D721Med (cell line): Measurements from ENCODE around the gene MACF1.
A peak's percentile ranks its signal among the peaks of the same experiment; 100 is the strongest.

Experiments used
- DNase-seq: peaks from one replicate; pipeline ENCODE4 v3.0.0; 2011; ENCODE audit warnings: low spot score; ENCODE audit not compliant: insufficient read length
- FAIRE-seq: peaks from 2 replicates; lab custom pipeline; 2011; peaks lifted over from hg19 to GRCh38; lab: Jason Lieb, UNC
- TF ChIP-seq, protein P1 (sequence below): IDR thresholded peaks from 2 replicates; pipeline ENCODE4 v1.5.1; 2012; ENCODE audit warnings: mild to moderate bottlenecking, control low read depth; ENCODE audit not compliant: insufficient read depth; ENCODE audit errors: missing control alignments

Gene MACF1

DNA sequence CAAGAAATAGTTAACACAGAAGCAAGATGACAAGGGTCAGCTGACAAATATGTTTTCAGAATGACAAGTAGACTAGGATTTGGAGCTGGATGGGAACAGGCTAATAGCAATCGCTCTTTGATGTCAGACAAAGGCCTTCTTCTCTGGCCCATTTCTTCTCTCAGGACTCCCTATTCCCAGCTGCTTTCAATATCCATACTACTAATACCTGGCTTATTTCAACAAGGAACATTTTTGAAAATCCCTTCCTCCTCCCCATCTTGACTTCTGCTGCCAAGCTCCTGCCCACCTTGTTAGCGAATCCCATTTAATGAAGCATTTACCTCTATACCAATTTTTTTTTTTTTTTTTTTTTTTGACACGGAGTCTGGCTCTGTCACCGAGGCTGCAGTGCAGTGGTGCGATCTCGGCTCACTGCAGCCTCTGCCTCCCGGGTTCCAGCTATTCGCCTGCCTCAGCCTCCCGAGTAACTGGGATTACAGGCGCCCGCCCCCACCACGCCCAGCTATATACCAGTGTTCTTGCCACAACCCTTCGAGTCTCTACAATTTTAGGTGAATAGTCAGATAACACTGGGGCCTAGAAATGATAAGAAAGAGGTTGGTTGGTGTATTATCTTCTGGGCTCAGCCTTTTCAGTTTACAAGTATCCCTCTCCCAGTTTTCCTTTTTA lies 68.4 kb downstream of the MACF1 start:
- TF ChIP-seq, protein P1, sequence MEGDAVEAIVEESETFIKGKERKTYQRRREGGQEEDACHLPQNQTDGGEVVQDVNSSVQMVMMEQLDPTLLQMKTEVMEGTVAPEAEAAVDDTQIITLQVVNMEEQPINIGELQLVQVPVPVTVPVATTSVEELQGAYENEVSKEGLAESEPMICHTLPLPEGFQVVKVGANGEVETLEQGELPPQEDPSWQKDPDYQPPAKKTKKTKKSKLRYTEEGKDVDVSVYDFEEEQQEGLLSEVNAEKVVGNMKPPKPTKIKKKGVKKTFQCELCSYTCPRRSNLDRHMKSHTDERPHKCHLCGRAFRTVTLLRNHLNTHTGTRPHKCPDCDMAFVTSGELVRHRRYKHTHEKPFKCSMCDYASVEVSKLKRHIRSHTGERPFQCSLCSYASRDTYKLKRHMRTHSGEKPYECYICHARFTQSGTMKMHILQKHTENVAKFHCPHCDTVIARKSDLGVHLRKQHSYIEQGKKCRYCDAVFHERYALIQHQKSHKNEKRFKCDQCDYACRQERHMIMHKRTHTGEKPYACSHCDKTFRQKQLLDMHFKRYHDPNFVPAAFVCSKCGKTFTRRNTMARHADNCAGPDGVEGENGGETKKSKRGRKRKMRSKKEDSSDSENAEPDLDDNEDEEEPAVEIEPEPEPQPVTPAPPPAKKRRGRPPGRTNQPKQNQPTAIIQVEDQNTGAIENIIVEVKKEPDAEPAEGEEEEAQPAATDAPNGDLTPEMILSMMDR, result no peak
- no peak for FAIRE-seq
- no peak for DNase-seq

- FAIRE-seq (no peak), DNase-seq (no peak)
- TF ChIP-seq, protein P1, result no peak
These were observed 71.5 kb downstream of the MACF1 start for GRCh38 chr1:39275836-39276507.

DNA sequence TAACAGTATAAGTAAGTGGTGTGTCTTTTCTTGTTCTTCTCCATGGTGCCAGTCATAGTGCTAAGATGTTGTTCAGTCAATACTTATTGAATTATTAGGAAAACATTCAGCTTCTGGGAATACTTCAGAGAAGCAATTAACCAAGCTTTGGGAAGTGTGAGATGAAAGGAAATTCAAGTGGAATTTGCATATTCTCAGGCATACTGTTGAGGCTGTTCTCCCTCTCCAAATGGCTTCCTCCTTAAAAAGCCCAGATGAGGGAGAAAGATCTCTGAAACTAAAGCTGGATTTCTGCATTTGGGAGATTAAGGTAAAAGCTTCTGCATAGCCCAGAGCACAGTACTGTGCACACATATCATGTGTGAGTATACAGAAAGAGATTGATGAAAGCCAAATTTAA lies 73.4 kb downstream of the MACF1 start:
- DNase-seq (no peak), FAIRE-seq (peak; percentile 35)
- TF ChIP-seq, protein P1, result no peak

DNA sequence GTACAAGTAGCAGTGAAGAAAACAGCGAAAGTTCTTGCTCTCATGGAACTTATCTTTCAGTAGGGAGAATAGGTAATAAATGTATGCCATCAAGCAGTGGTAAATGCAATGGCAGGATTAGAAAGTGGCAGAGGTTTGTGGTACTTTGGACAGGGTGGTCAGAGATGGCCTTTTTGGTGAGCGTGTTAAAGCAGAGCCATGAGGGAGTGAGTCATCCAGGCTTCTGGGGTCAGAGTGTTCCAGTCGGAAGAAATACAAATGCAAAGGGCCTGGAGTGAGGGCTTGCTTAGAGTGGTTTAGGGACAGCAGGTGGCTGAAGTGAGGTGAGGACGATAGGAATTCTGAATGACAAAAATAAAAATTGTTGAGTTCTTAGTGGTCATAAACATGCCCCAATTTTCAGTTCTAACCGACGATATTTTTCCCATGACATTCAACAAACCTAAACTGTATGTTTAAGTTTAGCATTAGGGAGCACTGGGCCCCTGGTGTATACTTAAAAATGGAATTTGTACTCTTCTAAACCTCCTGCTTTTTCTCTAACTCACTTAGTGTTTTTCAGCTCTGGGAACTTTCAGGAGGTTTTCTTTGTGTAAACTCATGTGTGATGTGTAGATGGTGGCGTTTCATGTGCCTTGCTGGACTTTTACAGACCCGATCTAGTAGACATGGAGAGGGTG lies 78.2 kb downstream of the MACF1 start:
- FAIRE-seq (no peak), DNase-seq (no peak)
- TF ChIP-seq, protein P1, result no peak

DNA sequence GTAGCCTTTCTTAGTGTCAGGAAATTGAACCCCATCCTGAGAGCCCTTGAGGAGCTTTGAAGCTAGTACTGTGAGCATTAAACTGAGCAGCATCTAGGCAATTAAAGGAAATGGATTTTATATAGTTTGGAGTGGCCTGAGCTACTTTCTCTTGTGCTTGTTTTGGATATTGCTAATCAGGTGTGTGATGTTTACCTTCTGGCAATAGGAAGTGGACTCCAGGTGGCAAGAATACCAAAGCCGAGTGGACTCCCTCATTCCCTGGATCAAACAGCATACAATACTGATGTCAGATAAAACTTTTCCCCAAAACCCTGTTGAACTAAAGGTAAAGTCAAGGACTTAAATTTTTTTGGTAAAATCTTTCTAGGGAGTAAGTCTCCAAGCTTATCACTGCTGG lies 79.4 kb downstream of the MACF1 start:
- DNase-seq (no peak), FAIRE-seq (no peak)
- TF ChIP-seq, protein P1, result no peak

GRCh38 chr1:39287541-39287940 lies 83.0 kb downstream of the MACF1 start:
- DNase-seq (no peak), FAIRE-seq (no peak)

More at GRCh38 chr1:39287541-39287940, 83.0 kb downstream of the MACF1 start:
- TF ChIP-seq, protein P1, result no peak
